ENCODE results near the gene DCAF8.

The DCAF8 gene

DNA sequence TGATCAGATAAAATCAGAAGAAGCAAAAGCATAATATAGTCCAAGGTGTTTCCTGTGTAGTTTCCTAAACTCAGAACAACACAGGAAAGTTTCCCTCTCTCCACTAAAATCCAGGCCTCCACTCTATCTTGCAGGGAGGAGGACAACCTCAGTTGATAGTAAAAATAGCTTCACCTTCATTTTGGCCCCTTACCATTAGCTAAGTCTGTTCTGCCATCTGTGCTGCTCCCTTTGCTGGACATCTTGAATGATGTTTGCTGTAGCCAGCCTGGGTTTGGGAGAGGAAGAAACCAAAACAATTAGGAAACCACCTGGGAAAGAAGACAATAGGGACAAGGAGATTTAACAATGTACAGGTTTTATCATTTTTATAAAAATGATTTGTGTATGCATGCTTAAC, 18.6 kb downstream of the DCAF8 start:
- H3K4me3 ChIP-seq (replicated peaks; ENCODE audit: low read depth, low read length), result no peak overlapping the region
- no peak for DNase-seq (ENCODE audit: extremely low read depth, low read depth)
- TF ChIP-seq, protein P1, sequence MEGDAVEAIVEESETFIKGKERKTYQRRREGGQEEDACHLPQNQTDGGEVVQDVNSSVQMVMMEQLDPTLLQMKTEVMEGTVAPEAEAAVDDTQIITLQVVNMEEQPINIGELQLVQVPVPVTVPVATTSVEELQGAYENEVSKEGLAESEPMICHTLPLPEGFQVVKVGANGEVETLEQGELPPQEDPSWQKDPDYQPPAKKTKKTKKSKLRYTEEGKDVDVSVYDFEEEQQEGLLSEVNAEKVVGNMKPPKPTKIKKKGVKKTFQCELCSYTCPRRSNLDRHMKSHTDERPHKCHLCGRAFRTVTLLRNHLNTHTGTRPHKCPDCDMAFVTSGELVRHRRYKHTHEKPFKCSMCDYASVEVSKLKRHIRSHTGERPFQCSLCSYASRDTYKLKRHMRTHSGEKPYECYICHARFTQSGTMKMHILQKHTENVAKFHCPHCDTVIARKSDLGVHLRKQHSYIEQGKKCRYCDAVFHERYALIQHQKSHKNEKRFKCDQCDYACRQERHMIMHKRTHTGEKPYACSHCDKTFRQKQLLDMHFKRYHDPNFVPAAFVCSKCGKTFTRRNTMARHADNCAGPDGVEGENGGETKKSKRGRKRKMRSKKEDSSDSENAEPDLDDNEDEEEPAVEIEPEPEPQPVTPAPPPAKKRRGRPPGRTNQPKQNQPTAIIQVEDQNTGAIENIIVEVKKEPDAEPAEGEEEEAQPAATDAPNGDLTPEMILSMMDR (IDR thresholded peaks at IDR 0.05; ENCODE audit: low read depth, low read length, missing control alignments), result no peak

- TF ChIP-seq, protein P1 (IDR thresholded peaks at IDR 0.05; ENCODE audit: low read depth, low read length, missing control alignments), result no peak
- no peak for DNase-seq (ENCODE audit: extremely low read depth, low read depth)
- no peak overlapping the region for H3K4me3 ChIP-seq (replicated peaks; ENCODE audit: low read depth, low read length)
These were observed 22.6 kb downstream of the DCAF8 start for GRCh38 chr1:160239582-160240299.

GRCh38 chr1:160238408-160238807, 23.9 kb downstream of the DCAF8 start:
- TF ChIP-seq, protein P1 (IDR thresholded peaks at IDR 0.05; ENCODE audit: low read depth, low read length, missing control alignments), result no peak

GRCh38 chr1:160237558-160237957, 24.8 kb downstream of the DCAF8 start:
- TF ChIP-seq, protein P1 (IDR thresholded peaks at IDR 0.05; ENCODE audit: low read depth, low read length, missing control alignments), result no peak
- H3K4me3 ChIP-seq (replicated peaks; ENCODE audit: low read depth, low read length), result no peak overlapping the region
- no peak for DNase-seq (ENCODE audit: extremely low read depth, low read depth)

More at GRCh38 chr1:160238408-160238807, 23.9 kb downstream of the DCAF8 start:
- no peak for DNase-seq (ENCODE audit: extremely low read depth, low read depth)
- no peak overlapping the region for H3K4me3 ChIP-seq (replicated peaks; ENCODE audit: low read depth, low read length)

GRCh38 chr1:160236806-160237205, 25.5 kb downstream of the DCAF8 start:
- DNase-seq (ENCODE audit: extremely low read depth, low read depth), result no peak
- TF ChIP-seq, protein P1 (IDR thresholded peaks at IDR 0.05; ENCODE audit: low read depth, low read length, missing control alignments), result no peak

GRCh38 chr1:160232911-160233310, 29.4 kb downstream of the DCAF8 start:
- no peak overlapping the region for H3K4me3 ChIP-seq (replicated peaks; ENCODE audit: low read depth, low read length)
- TF ChIP-seq, protein P1 (IDR thresholded peaks at IDR 0.05; ENCODE audit: low read depth, low read length, missing control alignments), result no peak
- no peak for DNase-seq (ENCODE audit: extremely low read depth, low read depth)

More at GRCh38 chr1:160236806-160237205, 25.5 kb downstream of the DCAF8 start:
- no peak overlapping the region for H3K4me3 ChIP-seq (replicated peaks; ENCODE audit: low read depth, low read length)
